ENCODE measurements around the gene PXDN.
"Not testable (repeated sequence)": the region's sequence is repeated elsewhere in the genome, so short reads cannot be mapped to it uniquely, and the experiment has no call there.

Gene PXDN

GRCh38 chr2:1685957-1686783, 58.1 kb downstream of the PXDN start:
- DNase-seq (ENCODE audit: low read depth, low spot score): no peak

DNA sequence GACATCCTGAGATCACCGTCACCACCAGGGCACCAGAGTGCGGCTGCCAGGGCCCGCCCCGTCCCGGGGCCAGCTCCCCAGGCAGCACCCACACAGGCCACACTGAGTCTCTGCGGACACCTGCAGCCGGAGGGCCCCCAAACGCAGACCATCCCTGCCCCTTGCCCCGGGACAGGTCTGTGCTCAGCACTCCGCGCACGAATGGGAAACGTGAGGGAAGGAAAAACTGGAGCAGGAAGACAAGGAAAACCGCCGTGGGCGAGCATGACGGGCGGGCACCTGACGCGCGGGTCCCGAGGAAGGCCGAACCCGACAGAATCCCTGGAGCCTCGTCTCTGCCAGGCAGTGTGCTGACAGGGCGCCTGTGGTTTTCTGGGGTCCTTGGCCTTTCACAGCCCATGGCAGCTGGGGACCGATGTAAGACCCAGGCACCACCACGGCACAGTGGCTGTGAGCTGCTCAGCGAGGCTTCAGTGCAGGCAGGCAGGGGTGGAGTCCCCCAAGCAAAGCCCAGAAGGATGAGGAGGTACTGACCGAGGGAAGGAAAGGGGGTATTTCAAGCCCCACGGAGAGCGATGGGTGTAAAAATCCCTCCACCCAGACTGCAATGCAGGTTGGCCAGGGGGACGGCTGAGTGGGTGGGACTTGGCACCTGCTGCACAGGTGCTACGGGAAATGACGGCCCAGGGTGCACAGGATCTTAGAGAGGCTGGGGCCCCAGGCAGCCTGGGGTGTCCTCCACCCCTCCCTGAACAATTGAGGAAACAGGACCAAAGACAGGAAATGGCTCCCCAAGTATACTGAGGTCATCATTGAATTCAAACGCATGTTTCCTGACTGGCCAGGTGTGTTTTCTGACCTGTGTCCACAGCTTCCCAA, 59.0 kb downstream of the PXDN start:
- DNase-seq (ENCODE audit: low read depth, low spot score): no peak

- DNase-seq (ENCODE audit: low read depth, low spot score): no peak
These were observed 61.0 kb downstream of the PXDN start for GRCh38 chr2:1683297-1683696.

DNA sequence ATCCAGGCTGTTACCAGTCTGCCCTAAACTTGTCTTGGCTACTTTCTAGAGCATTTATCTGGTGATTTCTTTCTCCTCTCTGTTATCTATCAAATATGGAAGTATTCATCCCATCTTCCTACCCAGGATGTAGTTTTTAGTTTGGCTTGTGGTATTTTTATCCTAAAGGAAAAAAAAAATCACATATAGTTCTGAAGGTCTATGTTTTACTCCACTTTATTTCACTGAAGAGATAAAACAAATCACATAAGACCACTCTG, 62.2 kb downstream of the PXDN start:
- no peak for DNase-seq (ENCODE audit: low read depth, low spot score)

DNA sequence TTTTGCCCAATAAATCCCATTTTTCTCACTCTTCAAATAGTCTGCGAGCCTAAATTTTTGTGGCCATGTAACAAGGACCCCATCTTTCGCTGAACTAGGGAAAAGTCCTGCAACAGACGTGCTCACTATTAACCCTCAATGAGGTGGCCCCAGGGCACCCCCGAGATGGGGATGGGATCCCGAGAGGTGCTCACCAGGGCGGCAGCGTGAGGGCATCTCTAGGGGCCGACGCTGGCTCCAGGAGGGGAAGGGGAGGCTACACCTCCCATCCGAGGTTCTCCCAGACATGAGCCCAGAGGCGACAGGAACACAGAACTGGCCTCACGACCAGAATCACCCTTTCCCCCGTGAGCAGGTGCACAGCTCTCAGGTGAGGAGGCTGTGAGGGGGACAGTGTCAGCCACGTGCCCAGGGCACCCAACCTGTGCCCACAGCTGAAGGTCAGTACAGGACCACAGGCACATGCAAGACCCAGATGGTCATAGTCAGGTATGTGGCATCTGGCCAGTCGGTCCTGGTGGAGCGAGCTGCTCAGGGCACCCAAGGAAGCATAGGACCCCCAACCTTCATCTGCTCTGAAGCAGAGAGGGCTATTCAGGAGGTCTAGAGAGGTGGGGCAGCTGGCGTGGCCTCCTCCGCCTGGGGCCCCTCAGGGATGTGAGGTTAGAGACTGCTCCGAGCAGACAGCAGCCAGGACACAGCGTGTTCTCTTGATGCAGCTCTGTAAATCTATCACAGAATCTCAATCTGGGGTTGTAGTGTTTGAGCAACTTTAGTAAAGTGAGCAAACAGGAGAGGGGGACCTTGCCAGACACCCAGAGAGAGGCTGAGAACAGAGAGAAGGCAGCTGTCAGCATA, 62.8 kb downstream of the PXDN start:
- DNase-seq (ENCODE audit: low read depth, low spot score): no peak

DNA sequence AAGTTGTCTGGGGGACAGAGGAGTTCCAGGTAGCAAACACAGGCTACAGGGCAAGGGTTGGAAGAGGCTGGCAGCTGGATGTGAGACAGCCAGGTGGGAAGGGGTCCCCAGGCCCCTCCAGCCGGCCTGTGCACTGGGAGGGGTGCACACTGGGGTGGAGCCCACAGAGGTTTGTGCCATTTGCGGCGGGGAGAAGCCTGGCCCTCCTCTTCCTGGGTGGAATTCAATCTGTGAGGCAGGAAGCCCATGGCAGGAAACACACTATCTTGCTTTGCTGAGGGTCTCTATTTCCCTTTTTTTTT, 63.3 kb downstream of the PXDN start:
- no peak for DNase-seq (ENCODE audit: low read depth, low spot score)

DNA sequence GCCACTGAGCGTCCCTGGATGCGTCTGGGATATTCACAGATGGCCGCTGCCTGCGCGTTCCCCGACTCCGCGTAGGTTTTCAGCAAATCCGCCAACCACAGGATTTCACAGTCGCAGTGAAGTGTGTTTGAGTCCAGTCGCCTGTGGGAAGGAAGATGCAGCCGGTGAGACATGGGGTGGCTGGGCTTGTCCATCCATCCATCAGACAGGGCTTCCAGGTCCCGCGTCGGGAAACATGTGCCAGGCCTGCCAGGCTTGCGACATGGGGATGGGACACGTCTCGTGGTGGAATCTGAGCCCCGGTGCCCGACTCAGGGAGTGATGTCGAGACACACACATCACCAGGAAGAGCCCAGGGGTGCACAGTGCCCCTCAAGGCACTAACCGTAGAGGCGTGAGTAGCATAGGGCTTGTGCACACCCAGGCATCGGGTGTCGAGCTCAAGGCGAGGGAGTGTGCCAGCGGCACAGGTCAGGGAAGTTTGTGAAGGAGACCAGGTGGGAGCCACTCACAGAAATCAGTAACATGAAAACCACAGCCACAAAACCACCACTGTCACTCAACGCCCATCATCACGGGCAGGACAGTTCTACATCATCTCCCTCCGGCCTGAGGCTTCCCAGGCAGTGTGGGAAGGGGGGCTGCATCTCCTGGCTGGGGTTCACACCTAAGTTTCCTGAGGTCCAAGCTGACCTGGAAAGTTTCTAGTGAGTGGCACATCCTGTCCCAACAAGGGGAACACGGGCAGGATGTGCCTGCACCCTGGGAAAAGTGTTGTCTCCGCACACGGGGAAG, 63.9 kb downstream of the PXDN start:
- DNase-seq (ENCODE audit: low read depth, low spot score): no peak

DNA sequence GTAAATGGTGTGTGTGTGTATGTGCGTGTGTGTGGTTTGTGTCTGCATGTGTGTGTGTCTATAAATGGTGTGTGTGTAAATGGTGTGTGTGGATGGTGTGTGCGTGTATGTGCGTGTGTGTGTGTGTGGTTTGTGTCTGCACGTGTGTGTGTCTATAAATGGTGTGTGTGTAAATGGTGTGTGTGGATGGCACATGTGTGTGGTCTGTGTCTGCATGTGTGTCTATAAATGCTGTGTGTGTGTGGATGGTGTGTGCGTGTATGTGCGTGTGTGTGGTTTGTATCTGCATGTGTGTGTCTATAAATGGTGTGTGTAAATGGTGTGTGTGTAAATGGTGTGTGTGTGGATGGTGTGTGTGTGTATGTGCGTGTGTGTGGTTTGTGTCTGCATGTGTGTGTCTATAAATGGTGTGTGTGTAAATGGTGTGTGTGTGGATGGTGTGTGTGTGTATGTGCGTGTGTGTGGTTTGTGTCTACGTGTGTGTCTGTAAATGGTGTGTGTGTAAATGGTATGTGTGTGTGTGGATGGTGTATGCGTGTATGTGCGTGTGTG, 64.8 kb downstream of the PXDN start:
- not testable (repeated sequence) for DNase-seq (ENCODE audit: low read depth, low spot score)

DNA sequence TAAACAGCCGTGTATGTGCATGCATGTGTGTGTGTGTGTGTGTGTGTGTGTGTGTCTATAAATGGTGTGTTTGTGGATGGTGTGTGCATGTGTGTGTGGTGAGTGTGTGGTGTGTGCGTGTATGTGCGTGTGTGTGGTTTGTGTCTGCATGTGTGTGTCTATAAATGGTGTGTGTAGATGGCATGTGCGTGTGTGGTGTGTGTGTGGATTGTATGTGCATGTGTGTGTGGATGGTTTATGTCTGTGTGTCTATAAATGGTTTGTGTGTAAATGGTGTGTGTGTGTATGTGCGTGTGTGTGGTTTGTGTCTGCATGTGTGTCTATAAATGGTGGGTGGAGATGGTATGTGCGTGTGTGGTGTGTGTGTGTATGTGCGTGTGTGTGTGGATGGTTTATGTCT, 65.2 kb downstream of the PXDN start:
- DNase-seq (ENCODE audit: low read depth, low spot score): not testable (repeated sequence)

- no peak for DNase-seq (ENCODE audit: low read depth, low spot score)
These were observed 65.7 kb downstream of the PXDN start for GRCh38 chr2:1678609-1679008.

GRCh38 chr2:1677821-1678165, 66.5 kb downstream of the PXDN start:
- DNase-seq (ENCODE audit: low read depth, low spot score): no peak

DNA sequence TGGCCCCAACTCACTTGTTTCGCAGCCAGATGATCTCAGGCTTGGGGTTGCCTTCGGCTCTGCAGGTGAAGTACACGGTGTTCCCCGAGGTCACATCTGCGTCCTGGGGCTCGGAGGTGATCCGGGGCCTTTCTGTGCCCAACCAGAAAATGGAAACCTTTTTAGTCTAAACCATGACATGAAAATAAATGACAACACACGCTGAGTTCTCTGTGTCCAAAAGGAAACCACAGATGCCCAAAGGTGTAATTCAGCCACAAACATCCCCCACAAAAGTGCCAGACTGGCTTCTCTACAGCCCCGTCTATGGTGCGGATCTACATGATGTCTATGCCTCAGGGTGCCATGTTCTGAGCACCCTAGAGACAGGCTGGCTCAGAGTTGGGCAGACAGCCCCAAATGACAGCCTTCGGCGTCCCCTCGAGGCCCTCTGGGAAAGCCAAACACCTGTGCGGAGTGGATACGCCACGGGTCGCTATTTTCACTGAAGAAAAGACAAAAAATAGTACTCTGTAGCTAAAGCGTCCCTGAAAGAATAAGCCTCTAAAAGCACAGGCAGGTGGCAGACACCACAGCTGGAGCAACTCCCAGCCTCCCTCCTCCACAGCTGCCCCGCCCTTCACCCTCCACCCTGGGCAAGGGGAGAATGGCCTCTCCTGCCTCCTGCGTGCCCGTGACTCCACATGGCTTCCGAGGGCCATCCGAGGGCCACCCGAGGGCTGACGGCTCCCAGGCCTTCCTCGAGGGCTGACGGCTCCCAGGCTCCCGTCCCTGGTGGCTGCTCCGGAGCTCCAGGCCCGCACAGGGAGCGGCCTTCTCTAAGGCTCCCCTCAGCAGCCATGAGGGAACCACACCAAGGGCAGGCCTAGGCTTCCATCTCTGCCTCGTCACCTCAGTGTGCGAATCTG, 67.1 kb downstream of the PXDN start:
- no peak for DNase-seq (ENCODE audit: low read depth, low spot score)

- DNase-seq (ENCODE audit: low read depth, low spot score): no peak
These were observed 68.0 kb downstream of the PXDN start for GRCh38 chr2:1676091-1676912.

DNA sequence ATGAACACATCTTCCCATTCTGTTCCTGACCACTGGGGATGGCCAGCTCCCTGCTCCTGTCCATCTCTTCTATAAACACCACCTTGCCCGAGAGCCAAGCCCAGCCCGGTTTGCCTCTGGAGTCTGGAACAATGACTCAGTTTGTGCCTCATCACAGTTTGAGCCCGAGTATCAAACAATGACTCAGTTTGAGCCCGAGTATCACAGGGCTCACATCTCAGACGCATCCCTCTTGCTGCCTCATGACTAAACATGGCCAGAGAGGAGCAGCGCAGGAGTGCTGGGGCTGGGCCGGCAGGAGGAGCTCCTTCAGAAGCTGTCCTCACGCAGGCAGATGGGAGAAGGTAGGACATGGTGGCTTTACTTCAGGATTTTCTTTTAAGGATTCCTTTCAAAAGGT, 68.7 kb downstream of the PXDN start:
- DNase-seq (ENCODE audit: low read depth, low spot score): no peak

- DNase-seq (ENCODE audit: low read depth, low spot score): no peak
These were observed 69.4 kb downstream of the PXDN start for GRCh38 chr2:1674766-1675397.

- DNase-seq (ENCODE audit: low read depth, low spot score): no peak
These were observed 70.0 kb downstream of the PXDN start for GRCh38 chr2:1674276-1674675.

DNA sequence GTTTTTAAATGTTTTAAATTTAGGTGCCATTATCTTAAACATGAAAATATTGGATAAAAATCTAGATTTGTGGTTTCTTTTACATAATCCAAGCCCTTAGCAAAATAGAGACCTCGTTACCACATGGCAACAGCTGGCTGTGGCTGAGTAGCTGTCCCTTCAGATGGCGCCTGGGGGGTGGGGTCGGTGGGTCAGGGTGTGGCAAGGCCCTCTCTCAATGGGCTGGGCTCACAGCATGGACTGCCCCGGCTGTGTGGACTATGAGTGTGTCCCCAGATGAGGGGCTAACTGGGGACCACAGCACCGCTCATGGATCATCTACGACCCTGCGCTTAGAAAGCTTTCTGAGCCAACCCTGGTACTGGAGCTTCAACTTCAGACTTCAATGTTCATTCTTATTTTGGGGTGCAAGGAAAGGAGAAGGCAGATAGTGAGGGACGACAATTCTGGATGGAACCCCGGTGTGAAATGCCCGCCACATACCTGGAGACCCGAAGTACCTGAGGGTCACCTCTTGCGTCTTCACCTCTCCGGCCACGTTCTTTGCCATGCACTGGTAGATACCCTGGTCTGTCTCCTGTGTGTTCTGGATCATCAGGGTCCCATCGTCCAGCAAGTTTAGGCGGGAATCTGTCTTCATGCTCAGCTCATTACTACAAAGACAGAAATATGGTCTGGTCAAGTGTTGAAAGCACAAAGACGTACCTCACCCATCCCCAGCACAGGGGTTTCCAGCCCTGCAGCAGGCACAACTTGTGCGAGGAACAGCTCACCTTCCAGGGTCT, 71.0 kb downstream of the PXDN start:
- DNase-seq (ENCODE audit: low read depth, low spot score): no peak

DNA sequence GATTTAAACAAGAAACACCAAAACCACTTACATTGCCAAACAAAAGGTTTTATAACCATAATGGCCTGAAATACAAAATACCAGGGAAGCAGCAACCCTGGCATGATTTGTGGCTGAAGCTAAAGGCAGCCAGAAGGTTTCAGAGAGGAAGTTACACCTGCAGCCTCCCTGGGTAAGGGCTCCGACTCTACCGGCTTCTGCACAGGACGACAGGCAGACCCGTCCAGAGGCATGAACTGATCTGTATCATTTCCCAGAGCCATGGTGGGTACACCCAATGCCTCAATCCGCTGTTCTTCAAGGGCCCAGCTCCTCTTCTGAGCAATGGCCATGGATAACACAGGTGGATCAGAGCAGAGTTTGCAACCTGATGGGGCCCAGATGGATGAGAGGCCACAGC, 71.6 kb downstream of the PXDN start:
- no peak for DNase-seq (ENCODE audit: low read depth, low spot score)
